Erythroblast (primary cell): ENCODE measurements around the gene LRIT1.

Experiments used
- GATA1 ChIP-seq: IDR thresholded peaks from 2 replicates; pipeline ENCODE4 v1.6.1; 2011; ENCODE audit warnings: low read depth, mild to moderate bottlenecking, control low read depth, low read length, moderate library complexity
- POLR2A ChIP-seq: IDR thresholded peaks from 2 replicates; pipeline ENCODE4 v1.6.1; 2011; ENCODE audit warnings: mild to moderate bottlenecking, low read length

DNA sequence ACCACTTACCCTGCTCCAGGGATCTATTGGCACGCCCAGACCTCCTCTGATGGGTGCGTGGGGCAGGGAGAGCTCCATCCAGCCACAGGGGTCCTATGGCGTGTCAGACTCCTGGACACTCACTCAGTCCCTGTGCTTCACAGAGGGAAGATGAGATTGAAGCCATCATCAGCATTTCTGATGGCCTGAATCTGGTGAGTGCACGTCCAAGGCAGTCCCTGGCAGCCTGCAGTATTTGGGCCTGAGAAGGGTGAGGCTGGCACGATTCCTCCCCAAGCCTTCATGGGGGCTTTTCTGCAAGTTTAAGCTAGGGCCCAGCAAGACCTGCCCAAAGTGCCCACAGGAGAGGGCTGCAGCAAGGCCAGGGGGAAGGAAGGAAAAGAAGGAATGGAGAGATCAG is 43.7 kb downstream of the LRIT1 start:
- no peak for TF ChIP-seq POLR2A
- no peak for TF ChIP-seq GATA1
